Large intestine (tissue), 3 donors: ENCODE results near the gene RASA3. TPM values are rescaled to one million over a fixed set of nuclear protein-coding genes. Genes with fewer than 3 reads are reported as not detected.
"Not testable (repeated sequence)": the region's sequence is repeated elsewhere in the genome, so short reads cannot be mapped to it uniquely, and the experiment has no call there.

Experiments used
- DNase-seq, 2 donors: peaks; one replicate each; pipeline versions ENCODE4 v3.0.0 to v3.0.0-alpha.2; 2013
- H3K27ac ChIP-seq: one replicate; pipeline ENCODE4 v1.5.1; 2013; ENCODE audit warnings: low read length
- H3K27me3 ChIP-seq: 2 replicates; pipeline ENCODE4 v1.6.1; 2013; ENCODE audit warnings: low read length; ENCODE audit not compliant: control insufficient read depth, insufficient read depth
- H3K36me3 ChIP-seq: 2 replicates; pipeline ENCODE4 v1.6.1; 2013; ENCODE audit warnings: low read length; ENCODE audit not compliant: control insufficient read depth, insufficient read depth
- H3K4me1 ChIP-seq: one replicate; pipeline ENCODE4 v1.6.1; 2013; ENCODE audit warnings: low read length; ENCODE audit not compliant: control insufficient read depth, insufficient read depth
- H3K4me3 ChIP-seq: one replicate; pipeline ENCODE4 v1.5.1; 2013; ENCODE audit warnings: low read length
- H3K9me3 ChIP-seq: one replicate; pipeline ENCODE4 v1.6.1; 2013; ENCODE audit warnings: mild to moderate bottlenecking, low read depth, low read length, moderate library complexity; ENCODE audit not compliant: control insufficient read depth
- WGBS: methylation state at CpG from one replicate; pipeline ENCODE4 v1.1.5; 2013; ENCODE audit warnings: low lambda C conversion rate; ENCODE audit not compliant: insufficient coverage; 5-methylcytosine and 5-hydroxymethylcytosine counted together
- polyA plus RNA-seq: library from polyadenylated mRNA; unstranded; fragments of 120-200 nt; gene quantifications from one replicate; pipeline ENCODE4 v1.2.1, GENCODE V29; 2013

RASA3 gene
- polyA plus RNA-seq, 1 donor: 8.3 TPM

DNA sequence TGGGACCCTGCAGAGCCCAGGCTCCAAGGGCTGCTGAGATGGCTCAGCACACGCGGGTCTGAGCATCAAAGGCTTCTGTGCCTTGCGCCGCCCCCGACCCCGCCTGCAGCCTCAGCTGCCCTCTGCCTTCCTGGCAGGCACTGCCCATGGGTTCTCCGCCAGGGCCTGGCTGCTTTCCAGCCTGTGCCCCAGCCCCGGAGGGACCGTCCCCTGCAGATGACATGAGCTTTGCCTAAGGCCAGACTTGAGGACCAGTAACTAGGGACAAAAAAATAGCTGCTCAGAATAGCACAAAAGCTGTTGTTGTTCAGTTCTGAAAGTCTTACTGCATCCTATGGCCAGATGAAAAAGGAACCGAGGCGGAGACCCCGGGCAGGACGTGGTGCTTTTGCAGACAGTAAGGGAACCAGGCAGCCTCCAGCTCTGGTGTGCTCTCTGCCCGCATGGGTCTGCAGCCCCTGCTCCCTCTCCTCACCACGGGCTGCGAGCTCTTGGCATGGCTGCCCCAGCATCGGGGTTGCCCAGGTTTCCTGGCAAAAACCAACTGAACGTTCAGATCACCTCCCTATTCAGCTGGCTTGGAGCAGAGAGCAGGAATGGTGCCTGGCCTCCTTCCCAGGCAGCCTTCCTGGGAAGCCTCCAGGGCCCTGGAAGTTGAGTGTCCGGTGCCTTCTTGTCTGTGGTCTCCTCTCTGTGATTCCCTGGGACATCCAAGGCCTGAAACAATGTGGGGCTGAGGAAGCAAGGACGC lies 34.1 kb upstream of the RASA3 start:
- WGBS: no CpG with 5 or more reads among the region's 20 CpGs
- Histone ChIP-seq H3K4me3 (no peak overlapping the region), H3K27ac (no peak overlapping the region), H3K36me3 (no peaks in the 10 kb centered on the region), H3K9me3 (no peaks in the 10 kb centered on the region), H3K4me1 (no peaks in the 10 kb centered on the region), H3K27me3 (peaks cover 13% of the 10 kb centered on the region)
- no peak for DNase-seq

- Histone ChIP-seq H3K9me3 (peaks cover 4% of the 10 kb centered on the region), H3K27ac (no peak overlapping the region), H3K27me3 (peaks cover 18% of the 10 kb centered on the region), H3K4me3 (no peak overlapping the region), H3K36me3 (no peaks in the 10 kb centered on the region), H3K4me1 (no peaks in the 10 kb centered on the region)
- DNase-seq: no peak
- no CpG with 5 or more reads among the region's 26 CpGs for WGBS
These were observed 32.4 kb upstream of the RASA3 start for GRCh38 chr13:114164681-114165429.

- Histone ChIP-seq H3K4me1 (no peaks in the 10 kb centered on the region), H3K27ac (no peak overlapping the region), H3K27me3 (peaks cover 18% of the 10 kb centered on the region), H3K9me3 (peaks cover 4% of the 10 kb centered on the region), H3K36me3 (no peaks in the 10 kb centered on the region), H3K4me3 (no peak overlapping the region)
- WGBS: no CpG with 5 or more reads among the region's 14 CpGs
- DNase-seq: no peak
These were observed 31.6 kb upstream of the RASA3 start for GRCh38 chr13:114164053-114164452.

DNA sequence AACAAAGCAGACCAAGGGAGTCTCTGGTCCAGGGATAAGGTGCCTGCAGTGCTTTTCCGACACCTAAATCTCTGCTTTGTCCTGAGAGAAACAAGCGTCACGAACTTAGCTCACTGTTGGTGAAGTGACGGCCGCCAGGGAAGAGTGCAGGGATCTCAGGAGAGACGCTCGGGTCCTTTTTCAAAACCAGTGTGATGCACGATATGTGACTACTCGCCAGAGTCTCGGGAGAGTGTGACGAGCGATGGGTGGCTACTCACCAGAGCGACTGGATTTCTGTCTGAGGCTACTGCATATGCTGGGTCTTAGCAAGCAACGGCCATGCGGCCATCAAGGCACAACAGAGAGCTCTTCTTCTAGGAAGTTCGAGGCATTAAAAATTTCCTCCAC lies 30.1 kb upstream of the RASA3 start:
- Histone ChIP-seq H3K36me3 (no peaks in the 10 kb centered on the region), H3K9me3 (peaks cover 4% of the 10 kb centered on the region), H3K27ac (no peak overlapping the region), H3K4me3 (no peak overlapping the region), H3K4me1 (no peaks in the 10 kb centered on the region), H3K27me3 (peaks cover 18% of the 10 kb centered on the region)
- no peak for DNase-seq
- WGBS: no CpG with 5 or more reads among the region's 16 CpGs

- Histone ChIP-seq H3K27me3 (peaks cover 18% of the 10 kb centered on the region), H3K27ac (no peak overlapping the region), H3K9me3 (peaks cover 4% of the 10 kb centered on the region), H3K4me1 (no peaks in the 10 kb centered on the region), H3K36me3 (no peaks in the 10 kb centered on the region), H3K4me3 (no peak overlapping the region)
- peak in 1 of 2 donors; percentile 22 for DNase-seq
- WGBS: 0% methylated on average over 1 of the region's 32 CpGs
These were observed 29.5 kb upstream of the RASA3 start for GRCh38 chr13:114161644-114162532.

GRCh38 chr13:114161028-114161556 lies 28.7 kb upstream of the RASA3 start:
- WGBS: no CpG with 5 or more reads among the region's 47 CpGs
- Histone ChIP-seq H3K27ac (no peak overlapping the region), H3K4me1 (no peaks in the 10 kb centered on the region), H3K9me3 (peaks cover 4% of the 10 kb centered on the region), H3K4me3 (no peak overlapping the region), H3K36me3 (no peaks in the 10 kb centered on the region), H3K27me3 (peaks cover 18% of the 10 kb centered on the region)
- no peak for DNase-seq

DNA sequence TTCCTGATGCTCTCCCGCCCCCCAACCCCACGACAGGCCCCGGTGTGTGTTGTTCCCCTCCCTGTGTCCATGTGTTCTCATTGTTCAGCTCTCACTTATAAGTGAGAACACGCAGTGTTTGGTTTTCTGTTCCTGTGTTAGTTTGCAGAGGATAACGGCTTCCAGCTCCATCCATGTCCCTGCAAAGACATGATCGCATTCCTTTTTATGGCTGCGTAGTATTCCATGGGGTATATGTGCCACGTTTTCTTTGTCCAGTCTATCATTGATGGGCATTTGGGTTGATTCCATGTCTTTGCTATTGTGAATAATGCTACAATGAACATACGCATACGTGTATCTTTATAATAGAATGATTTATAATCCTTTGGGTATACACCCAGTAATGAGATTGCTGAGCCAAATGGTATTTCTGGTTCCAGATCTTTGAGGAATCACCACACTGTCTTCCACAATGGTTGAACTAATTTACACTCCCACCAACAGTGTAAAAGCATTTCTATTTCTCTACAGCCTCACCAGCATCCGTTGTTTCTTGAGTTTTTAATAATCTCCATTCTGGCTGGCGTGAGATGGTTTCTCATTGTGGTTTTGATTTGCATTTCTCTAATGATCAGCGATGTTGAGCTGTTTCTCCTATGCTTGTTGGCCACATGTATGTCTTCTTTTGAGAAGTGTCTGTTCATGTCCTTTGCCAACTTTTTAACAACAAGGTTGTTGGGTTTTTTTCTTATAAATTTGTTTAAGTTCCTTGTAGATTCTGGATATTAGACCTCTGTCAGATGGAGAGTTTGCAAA lies 26.6 kb upstream of the RASA3 start:
- not testable (repeated sequence) for H3K9me3 ChIP-seq, H3K4me3 ChIP-seq, DNase-seq, H3K27ac ChIP-seq, H3K36me3 ChIP-seq, H3K4me1 ChIP-seq
- H3K27me3 ChIP-seq: peaks cover 17% of the 10 kb centered on the region
- 67% methylated on average over 3 of the region's 13 CpGs for WGBS

- Histone ChIP-seq H3K4me1 (no peaks in the 10 kb centered on the region), H3K27me3 (peaks cover 16% of the 10 kb centered on the region), H3K9me3 (peaks cover 4% of the 10 kb centered on the region), H3K4me3 (no peak overlapping the region), H3K36me3 (no peaks in the 10 kb centered on the region), H3K27ac (no peak overlapping the region)
- no CpG with 5 or more reads among the region's 11 CpGs for WGBS
- DNase-seq: no peak
These were observed 25.6 kb upstream of the RASA3 start for GRCh38 chr13:114157869-114158495.
